CD4-positive, alpha-beta T cell treated with Interleukin-4 for 4 hours (primary cell): ENCODE results near the gene FAM50A.
"Not testable (repeated sequence)": the region's sequence is repeated elsewhere in the genome, so short reads cannot be mapped to it uniquely, and the experiment has no call there.

Source experiments
- DNase-seq: peaks from one replicate; pipeline ENCODE4 v3.0.0-alpha.2; 2020

The FAM50A gene, protein sequence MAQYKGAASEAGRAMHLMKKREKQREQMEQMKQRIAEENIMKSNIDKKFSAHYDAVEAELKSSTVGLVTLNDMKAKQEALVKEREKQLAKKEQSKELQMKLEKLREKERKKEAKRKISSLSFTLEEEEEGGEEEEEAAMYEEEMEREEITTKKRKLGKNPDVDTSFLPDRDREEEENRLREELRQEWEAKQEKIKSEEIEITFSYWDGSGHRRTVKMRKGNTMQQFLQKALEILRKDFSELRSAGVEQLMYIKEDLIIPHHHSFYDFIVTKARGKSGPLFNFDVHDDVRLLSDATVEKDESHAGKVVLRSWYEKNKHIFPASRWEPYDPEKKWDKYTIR

DNA sequence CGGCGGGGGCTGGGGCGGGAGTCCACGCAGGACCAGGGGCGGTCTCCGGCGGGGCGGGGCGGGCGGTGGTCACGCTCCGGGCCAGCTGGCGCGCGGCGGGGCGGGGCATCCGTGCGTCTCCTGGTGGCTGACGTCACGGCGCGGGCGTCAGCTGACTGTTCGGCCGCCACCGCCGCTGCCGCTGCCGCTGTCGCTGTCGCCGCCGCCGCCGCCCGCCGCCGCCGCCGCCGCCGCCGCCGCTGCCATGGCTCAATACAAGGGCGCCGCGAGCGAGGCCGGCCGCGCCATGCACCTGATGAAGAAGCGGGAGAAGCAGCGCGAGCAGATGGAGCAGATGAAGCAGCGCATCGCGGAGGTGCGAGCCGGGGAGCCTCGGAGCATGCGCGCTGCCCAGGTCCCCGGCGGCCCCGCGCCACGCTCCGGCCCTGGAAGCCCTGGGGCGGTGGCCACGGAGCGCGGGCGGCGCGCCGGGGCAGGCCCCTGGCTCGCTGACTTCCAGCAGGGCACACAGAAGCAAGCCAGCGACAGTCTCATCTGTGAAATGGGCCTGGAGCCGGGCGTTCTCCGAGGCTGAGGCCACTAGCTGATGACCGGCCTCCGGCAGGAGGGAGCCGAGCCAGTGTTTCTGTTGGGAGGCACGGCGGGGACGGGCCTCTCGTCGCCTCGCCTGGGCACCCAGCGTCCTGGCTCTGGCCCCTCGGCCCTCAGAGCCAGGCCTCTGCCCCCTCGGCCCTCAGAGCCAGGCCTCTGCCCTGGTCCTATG, at the start of gene FAM50A:
FAM50A (plus strand) TSS at position 150 of the 763 bp plus-strand sequence; CDS start at position 245, 95 bp downstream.
- peak; percentile 55 for DNase-seq

DNA sequence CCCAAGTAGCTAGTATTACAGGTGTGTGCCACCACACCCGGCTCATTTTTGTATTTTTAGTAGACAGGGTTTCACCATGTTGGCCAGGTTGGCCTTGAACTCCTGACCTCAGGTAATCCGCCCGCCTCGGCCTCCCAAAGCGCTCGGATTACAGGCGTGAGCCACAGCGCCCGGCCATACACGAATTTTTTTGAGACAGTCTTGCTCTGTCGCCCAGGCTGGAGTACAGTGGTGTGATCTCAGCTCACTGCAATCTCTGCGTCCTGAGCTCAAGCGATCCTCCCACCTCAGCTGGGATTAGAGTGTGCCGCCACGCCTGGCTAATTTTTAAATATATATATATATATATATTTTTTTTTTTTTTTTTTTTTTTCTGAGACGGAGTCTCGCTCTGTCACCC, 47.6 kb upstream of the FAM50A start:
- not testable (repeated sequence) for DNase-seq

DNA sequence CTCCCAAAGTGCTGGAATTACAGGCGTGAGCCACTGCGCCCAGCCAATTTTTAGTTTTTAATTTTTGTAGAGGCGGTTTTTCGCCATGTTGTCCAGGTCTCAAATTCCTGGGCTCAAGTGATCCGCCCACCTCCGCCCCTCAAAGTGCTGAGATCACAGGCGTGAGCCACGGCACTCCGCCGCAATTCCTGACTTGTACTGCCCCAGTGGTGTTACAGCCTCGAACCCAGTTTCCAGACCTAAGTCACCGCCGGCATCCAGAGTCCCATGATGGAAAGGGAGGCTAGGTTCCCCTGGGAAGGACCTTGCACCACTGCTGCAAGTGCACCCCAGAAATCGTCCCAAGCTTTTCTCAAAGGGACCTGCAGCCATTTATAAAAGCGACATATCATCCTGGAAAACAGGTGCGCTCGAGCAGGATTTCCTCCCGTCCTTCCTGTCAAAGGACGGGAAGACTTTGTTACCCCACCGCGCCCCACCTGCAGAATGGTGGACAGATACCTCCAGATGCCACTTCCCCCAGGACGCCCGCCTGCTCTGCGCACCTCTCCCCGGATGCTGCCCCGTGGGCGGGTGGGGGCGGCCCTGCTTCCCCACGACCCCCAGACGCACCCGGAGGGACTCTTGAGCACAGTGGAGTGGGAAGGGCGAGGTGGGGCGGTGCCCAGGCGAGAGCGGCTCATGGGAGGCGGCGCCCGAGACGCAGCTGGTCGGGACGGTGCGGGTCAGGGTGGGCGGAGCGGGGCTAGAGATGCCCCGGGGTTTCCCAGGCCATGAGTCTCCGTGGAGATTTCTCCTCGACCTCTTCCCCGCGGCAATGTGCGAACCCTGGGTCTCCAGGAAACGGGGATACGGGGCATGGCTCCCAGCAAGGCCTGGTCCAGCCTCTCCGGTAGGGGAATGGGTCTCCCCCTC, 46.7 kb upstream of the FAM50A start:
- DNase-seq = peak; percentile 55

DNA sequence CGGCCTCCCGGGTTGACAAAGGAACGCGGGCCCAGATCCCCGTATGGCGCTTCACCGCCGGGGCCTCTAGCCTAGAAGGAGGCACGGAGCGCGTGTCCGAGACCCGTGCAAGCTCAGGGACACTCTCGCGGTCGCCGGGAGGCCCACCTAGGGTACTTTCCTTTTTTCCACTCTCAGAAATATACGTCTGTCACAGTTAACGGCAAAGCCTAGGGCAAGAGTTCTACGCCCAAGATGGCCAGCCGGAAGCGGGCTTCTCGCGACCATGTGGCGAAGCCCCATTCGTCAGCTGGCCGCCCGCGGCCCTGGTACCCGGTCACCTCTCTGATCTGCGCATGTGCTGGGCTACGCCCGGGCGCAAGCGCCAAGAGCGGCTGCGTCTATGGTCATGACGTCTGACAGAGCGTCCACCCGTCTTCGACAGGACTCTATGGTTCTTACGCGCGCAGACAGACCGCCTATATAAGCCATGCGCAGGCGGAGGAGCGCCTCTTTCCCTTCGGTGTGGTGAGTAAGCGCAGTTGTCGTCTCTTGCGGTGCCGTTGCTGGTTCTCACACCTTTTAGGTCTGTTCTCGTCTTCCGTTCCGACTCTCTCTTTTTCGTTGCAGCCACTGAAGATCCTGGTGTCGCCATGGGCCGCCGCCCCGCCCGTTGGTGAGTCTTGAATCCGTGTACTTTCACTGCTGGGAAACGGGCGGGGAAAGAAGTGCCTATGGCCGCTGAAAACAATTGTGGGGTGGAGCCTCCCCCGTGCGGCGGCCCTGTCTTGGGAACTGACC, 45.9 kb upstream of the FAM50A start, which contains the start of gene RPL10:
RPL10 (plus strand) TSS at position 490 of the 780 bp plus-strand sequence; CDS start at position 633, 143 bp downstream.
- DNase-seq = peak; percentile 96

DNA sequence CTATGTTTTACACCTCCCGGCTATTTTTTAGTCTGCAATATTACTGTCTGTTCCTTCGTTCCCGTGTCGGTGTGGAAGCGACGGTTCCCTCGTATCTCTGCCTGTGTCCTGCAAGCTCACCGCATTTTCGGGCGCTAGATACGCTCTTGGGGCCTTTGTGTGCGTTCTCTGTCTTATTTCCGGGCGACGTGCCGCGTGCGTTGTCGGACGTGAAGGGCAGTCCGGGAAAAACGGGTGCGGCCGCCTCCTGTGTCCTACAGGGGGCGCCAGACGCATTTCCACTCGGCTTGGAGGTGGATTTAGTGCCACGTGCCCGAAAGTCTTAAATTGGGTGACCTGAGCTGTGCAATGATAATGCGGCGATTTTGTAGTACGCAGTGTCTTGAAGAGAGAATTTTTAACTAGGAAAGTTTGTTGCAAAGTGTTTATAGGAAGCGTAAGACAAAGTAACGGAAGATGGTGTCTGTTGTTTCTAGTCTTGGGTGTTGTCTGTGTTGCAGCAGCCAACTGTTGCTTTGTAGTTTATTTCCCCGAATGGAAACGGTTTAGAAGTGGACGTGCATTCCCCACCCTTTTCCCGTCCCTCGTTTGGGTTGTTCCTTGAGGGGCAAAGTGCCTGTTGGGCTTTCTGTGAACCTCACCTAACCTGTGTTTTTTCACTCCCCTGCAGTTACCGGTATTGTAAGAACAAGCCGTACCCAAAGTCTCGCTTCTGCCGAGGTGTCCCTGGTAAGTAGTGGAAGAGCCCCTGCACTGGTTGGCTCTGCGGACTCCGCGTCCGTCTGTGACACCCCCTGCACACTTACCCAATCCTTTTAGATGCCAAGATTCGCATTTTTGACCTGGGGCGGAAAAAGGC, 45.0 kb upstream of the FAM50A start:
- DNase-seq = peak; percentile 86

DNA sequence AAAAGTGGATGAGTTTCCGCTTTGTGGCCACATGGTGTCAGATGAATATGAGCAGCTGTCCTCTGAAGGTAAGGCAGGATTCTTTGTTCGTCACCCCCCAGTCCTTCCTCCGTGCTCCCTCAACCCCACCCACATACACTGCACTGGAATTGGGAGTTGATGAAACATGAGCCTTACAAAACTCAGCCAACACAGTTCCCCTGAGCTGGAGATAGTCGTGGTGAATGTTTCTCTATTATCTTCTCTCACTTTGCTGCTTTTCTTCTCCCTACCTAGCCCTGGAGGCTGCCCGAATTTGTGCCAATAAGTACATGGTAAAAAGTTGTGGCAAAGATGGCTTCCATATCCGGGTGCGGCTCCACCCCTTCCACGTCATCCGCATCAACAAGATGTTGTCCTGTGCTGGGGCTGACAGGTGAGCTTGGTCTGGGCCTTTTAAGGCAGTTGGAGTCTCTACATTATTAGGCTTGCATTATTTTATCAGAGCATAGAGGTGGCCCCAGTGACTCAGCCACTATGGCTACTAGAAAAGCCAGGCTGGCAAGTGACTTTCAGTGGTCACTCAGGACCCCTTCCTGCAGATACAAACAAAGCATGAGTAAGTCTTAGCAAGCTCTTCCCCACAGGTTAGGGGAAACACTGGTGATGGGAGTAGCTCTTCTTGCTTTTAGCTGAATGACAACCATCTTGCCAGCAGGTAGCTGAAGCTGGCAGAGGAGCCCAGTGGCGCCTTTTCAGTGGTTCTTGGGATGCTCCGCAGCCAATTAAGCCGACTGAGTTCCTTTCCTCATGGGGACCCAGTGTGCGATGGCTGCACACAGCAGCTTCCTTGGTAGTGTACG, 44.2 kb upstream of the FAM50A start:
- DNase-seq = peak; percentile 29

DNA sequence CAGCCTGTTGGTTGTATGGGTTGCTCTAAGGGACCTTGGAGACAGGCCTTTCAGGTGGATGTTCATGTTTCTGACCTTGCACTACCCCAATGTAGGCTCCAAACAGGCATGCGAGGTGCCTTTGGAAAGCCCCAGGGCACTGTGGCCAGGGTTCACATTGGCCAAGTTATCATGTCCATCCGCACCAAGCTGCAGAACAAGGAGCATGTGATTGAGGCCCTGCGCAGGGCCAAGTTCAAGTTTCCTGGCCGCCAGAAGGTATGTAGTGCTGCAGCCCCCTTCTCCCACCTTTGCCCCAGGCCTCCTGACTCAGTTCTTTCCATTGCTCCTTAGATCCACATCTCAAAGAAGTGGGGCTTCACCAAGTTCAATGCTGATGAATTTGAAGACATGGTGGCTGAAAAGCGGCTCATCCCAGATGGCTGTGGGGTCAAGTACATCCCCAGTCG, 43.5 kb upstream of the FAM50A start:
- DNase-seq = not testable (repeated sequence)

DNA sequence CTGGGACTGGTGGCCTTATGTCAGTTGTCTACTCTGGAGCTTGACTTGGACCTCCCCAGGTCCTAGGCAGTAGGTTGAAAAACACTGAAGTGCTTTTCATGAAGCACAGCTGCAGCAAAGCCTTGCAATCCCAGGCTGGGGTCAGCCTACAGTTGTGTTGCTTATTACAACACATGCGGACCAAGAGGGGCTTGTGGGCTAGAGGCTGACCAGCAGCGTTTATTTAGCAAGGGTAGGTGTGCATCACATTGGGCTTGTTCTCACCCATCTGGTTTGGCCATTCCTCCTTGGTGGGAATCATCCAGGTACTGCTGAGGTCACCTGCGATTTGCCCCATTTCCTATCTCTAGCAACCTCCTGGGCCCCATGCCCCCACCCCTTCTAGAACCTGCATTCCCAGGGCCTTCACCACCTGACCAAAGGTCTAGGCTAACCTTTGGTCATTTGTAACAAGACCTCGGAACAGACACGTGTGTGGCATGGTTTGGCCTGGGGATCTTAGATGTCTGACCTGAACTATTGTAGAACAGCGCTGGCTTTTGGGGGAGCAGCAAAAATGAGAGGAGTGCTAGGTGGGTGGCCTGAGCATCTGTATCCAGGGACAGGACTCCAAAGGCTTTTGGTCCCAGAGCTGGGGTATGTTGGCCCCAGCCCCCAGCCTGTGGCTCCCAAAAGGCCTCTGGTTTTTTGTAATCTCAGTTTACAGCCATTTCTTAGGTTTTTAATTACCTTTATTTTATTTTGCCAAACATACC, 42.7 kb upstream of the FAM50A start:
- no peak for DNase-seq

DNA sequence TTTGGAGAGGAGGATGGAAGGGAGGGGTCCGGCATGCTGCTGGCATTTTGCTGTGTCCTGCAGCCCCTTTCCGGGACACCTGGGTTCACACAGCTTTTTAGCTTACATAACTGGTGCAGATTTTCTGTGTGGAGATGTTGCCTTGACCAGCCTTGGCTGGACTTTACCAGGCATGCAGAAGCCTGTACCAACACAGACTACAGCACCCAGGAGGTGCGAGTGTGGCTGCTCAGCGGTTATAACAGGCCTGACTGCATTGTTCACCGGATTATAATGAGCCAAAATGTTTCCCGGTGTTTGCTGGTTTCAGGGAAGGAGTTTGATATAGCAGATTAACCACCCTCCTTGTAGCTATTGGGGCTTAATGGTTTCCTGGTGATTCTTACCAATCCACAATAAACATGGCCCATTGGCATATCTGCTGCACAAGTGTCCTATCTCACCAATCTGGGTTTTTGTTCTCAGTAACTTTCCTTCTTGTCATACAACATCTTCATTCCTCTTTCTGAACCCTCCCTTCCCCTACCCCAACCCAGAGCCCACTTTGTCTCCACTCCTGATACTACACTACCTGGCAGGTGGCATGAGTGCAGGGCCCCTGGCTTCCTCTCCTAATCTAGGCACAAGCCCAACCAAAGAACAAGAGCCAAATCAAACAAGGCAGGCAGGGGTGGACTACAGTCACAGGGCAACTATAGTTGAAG, 41.9 kb upstream of the FAM50A start:
- DNase-seq = no peak

DNA sequence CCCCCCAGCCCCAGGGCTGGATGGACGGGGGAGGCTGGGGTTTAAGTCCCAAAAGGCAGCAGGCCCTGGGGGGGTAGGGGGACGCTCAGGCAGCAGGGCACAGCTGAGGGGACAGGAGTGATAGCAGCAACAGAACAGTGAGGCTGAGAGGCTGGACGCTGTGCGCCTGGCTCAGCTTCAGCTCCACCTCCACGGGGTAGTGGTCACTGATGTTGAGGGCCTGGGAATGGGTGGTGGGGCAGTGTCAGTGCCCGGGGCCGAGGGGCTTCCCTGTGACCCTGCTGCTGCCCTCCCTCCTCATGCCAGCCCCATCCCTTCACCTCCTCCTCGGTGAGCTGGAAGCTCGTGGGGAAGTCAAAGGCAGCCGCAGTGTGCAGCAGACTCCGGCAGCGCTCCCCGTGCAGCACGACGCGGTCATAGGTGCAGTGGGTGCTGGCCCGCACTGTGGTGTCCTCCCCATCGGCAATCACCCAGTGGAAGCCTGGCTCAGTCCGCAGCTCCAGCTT, 41.3 kb upstream of the FAM50A start:
- no peak for DNase-seq

DNA sequence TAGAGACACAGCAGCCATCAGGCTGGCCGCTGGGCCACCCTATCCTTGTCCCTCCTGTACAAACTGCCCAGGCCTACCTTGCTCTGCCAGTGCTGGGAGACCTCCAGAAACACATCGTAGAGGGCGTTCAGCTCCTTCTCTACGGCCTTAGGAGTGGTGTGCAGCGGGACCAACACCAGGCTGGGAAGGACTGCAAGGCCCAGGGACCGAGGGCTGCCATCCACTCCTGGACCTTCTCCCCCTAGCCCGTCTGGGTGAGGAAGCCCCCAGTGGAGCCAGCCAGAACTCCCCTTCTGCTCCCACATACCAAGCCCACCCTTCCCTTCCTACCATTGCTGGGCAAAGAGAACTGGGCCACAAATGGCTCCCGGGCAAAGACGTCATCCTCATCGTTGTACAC, 40.7 kb upstream of the FAM50A start:
- no peak for DNase-seq

DNA sequence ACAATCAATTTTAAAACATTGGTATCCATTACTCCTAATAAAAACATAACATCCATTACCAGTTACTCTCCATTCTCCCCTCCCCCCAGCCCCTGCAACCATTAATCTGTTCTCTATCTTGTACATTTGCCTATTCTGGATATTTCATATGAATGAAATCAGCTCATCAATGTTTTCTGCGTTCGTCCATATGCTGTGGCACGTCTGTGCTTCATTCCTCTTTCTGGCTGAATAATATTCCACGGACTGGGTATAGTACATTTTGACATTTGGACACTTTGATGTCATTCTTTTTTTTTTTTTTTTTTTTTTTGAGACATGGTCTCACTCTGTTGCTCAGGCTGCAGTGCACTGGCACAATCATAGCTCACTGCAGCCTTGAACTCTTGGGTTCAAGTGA, 40.1 kb upstream of the FAM50A start:
- no peak for DNase-seq

DNA sequence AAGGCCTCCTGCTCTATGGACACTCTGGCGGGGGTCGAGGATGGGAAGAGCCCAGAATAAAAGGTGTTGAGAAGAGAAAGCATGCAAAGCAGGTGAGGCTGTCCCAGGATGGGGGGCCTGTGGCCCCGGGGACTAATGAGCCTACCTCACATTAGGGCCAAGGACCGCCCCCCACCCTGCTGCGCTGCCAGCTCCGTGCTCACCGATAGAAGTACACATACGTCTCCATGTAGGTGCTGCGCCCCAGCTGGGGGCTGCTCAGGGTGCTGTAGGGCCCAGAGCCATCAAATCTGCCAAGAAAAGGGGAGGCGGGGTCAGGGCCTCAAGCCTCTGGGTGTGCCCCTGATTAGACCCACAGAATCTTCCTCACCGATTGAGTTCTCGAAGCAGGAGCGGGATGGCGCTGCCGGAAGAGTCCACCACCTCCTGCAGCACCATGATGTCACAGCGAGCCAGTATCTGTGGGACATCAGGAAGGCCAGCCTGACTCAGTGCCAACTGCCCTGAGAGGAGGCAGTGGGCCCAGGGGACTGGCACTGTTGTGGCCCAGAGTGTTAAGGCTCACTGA, 39.2 kb upstream of the FAM50A start:
- DNase-seq = no peak

DNA sequence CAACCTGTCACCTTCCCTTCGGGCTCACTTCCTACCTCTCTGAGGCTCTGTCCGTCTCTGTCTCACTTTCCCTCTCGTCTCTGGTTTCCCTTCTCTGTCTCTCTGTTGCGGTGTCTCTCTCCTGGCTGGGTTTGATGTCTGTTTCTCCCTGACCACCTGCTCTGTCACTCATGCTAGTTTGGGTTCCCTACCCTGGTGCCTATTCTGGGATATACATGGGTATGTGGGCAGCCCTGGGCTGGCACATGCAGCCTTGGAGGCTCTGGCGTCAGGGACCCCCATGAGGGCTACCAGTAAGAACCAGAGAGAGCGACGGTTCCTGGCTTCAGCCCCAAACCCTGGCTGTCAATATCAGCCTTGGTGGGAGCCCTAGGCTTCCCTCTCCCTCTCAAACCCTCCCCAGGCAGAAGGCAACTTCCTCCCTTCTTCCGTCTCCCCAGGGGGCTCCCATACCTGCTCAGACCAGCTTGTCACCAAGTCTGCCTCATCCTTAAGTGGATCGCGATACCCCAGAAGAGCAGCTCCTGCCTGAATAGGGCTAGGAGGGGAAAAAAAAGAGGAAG, 35.2 kb upstream of the FAM50A start:
- no peak for DNase-seq

DNA sequence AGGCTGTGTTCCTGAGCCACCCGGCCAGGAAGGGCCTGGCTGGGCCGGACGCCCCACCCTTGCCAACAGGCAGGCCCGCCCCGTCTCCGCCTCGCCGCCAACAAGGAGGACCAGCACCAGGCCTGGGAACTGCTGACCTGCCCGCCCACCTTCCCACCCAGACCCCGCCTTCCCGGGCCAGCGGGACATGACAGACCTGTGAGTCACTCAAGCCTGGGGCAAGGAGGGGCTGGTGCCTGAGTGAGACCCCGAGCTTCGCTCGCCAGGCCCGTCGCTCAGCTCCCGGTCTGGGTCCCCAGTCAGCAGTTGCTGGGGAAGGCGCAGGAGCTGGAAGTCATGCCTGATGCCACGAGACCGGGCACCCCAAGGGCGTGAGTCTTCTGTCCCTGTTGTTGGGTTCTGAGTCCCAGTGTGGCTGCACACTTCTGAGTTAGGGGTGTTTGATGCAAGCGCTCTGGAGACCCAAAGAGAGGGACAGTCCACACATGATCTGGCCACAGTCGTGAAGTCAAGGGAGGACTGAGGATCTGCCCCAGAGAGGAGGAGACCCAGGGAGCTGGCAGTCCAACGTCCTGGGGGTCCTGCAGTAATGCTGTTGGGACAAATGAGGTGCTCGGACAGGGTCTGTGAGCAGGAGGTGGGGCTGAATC, 34.6 kb upstream of the FAM50A start, which contains the start of gene DNASE1L1:
DNASE1L1 (minus strand) TSS at position 33 of the 650 bp plus-strand sequence. CDS start 3,686 bp downstream, outside the sequence.
- peak; percentile 11 for DNase-seq

DNA sequence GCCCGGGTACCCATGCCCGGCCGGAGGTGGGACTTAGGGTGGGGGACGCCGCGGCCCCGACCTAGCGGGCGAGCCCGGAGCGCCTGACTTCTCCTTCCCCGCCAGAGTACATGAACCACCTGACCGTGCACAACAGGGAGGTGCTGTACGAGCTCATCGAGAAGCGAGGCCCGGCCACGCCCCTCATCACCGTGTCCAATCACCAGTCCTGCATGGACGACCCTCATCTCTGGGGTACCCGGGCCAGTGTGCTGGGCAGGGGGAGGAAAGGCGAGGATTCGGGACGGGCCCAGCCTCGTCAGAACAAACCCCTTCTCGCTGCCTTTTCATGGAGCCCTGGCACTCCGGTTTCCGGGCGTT, 32.0 kb upstream of the FAM50A start:
- DNase-seq = peak; percentile 59

DNA sequence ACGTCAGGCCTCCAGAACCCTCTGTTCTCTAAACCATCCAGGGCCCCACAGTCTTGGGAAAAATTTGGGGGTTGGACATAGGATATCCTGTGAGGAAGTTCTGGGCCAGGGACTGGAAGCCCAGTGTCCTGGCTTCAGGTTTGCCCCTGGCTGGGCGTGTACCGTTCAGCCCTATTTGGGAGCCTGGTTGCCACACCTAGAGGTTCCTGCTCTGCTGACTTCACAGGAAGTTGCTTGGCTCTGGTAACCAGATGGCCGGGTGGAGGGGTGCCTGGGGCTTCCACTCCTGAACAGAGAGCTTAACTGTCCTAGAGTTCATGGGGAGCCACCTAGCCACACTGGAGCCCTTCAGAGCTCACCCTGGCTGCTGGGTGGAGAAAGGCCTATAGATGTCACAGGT, 31.5 kb upstream of the FAM50A start:
- peak; percentile 52 for DNase-seq
